HG02840 (cell line): ENCODE data around the gene FBXO33.
A peak's percentile ranks its signal among the peaks of the same experiment; 100 is the strongest.

Source experiments
- ATAC-seq: cut with Tn5 transposase; IDR thresholded peaks from one replicate; pipeline ENCODE4 v1.9.1; 2021; ENCODE audit warnings: mild to moderate bottlenecking, moderate library complexity, moderate number of reproducible peaks; ENCODE audit not compliant: unreplicated experiment, low FRiP score

The FBXO33 gene

GRCh38 chr14:39432179-39432618 lies at the start of gene FBXO33:
Gene FBXO33, minus strand, starts transcription at chr14:39432433. Its CDS starts 271 bp downstream, at chr14:39432162.
- peak; percentile 89 for ATAC-seq

- ATAC-seq, result peak; percentile 92
Observed at GRCh38 chr14:39474416-39474911, 42.2 kb upstream of the FBXO33 start.

GRCh38 chr14:39472078-39472477 lies 39.8 kb upstream of the FBXO33 start:
- ATAC-seq, result no peak

- peak; percentile 90 for ATAC-seq
Observed at GRCh38 chr14:39469094-39469710, 37.0 kb upstream of the FBXO33 start.

GRCh38 chr14:39467889-39468524 lies 35.8 kb upstream of the FBXO33 start:
- ATAC-seq, result no peak

- ATAC-seq, result no peak
Observed at GRCh38 chr14:39459795-39460478, 27.7 kb upstream of the FBXO33 start.

- ATAC-seq, result no peak
Observed at GRCh38 chr14:39456702-39457250, 24.5 kb upstream of the FBXO33 start.

GRCh38 chr14:39454906-39455539 lies 22.8 kb upstream of the FBXO33 start:
- no peak for ATAC-seq

GRCh38 chr14:39452680-39453079 lies 20.4 kb upstream of the FBXO33 start:
- ATAC-seq, result no peak

- ATAC-seq, result no peak
Observed at GRCh38 chr14:39451811-39452210, 19.6 kb upstream of the FBXO33 start.

- no peak for ATAC-seq
Observed at GRCh38 chr14:39447175-39447661, 15.0 kb upstream of the FBXO33 start.

GRCh38 chr14:39446131-39446744 lies 14.0 kb upstream of the FBXO33 start:
- ATAC-seq, result peak; percentile 50

GRCh38 chr14:39442293-39442692 lies 10.1 kb upstream of the FBXO33 start:
- ATAC-seq, result no peak

GRCh38 chr14:39441805-39442204 lies 9.6 kb upstream of the FBXO33 start:
- ATAC-seq, result no peak

- no peak for ATAC-seq
Observed at GRCh38 chr14:39440975-39441374, 8.7 kb upstream of the FBXO33 start.

GRCh38 chr14:39435241-39435640 lies 3.0 kb upstream of the FBXO33 start:
- ATAC-seq, result no peak

GRCh38 chr14:39434401-39434800 lies 2.2 kb upstream of the FBXO33 start:
- no peak for ATAC-seq

- ATAC-seq, result no peak
Observed at GRCh38 chr14:39433452-39433813, 1.2 kb upstream of the FBXO33 start.

GRCh38 chr14:39432619-39433451 lies 602 bp upstream of the FBXO33 start:
- ATAC-seq, result peak; percentile 60
